Measurements from ENCODE around the gene ZC3H8.

Gene ZC3H8

DNA sequence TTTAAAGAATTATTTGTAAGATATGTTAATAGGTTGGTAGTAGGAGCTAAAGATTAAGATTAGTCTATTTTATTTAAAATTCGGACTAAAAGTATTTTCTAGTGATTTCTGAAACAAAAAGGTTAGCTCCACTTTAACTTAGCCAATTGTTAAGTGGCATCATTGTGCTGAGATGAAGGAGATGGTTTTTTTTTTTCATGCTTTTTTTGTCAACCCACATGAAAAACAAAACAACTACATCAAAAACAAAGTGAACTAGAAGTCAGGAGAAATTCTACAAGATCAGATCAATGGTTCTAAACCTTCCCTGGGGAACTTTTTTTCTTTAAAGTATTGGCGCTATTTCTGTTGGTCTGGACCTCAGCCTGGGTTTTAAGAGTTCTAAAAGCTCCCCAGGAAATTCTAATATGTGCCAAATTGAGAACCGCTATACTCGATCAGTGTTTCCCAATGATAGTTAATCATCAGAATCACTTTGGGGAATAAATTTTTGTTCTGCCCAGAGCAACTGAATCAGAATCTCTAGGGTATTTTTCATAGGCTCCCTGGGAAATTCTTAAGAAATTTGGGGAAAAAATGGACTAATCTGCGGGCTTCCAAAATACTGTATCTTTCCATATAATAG lies 22.9 kb upstream of the ZC3H8 start:
- no peaks in the 10 kb centered on the region for H3K36me3 ChIP-seq (ENCODE audit: control insufficient read depth, low read depth, low read length)
- H3K4me3 ChIP-seq (ENCODE audit: low read length), result no peak overlapping the region
- H3K4me1 ChIP-seq (ENCODE audit: control insufficient read depth, low read depth, low read length), result no peaks in the 10 kb centered on the region
- H3K9me3 ChIP-seq (ENCODE audit: control insufficient read depth, low read depth, low read length), result no peaks in the 10 kb centered on the region
- H3K27ac ChIP-seq (ENCODE audit: low read length), result no peak overlapping the region
- H3K9ac ChIP-seq (ENCODE audit: low read length), result no peak overlapping the region
- H3K27me3 ChIP-seq (ENCODE audit: control insufficient read depth, insufficient read depth, low read length), result no peaks in the 10 kb centered on the region

DNA sequence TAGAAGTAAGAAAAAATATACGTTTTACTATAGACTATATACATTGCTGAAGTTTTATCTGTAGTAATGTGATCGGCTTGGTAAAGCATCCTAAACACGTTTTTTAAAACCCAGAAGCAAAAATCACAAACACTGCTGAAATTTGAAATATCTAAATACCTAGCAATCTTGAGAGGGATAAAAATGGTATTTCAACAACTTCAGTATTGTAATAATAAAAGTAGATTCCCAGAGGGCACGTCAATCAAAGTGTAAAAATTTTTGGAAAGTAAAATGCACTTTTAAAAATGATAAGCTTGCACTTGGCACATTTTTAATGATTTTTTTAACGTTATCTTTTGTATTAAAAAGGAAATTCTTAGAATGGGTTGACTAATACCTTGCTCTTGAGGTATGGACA lies 22.1 kb upstream of the ZC3H8 start:
- H3K27ac ChIP-seq (ENCODE audit: low read length), result no peak overlapping the region
- H3K9ac ChIP-seq (ENCODE audit: low read length), result peak overlapping the region; percentile 100
- no peaks in the 10 kb centered on the region for H3K36me3 ChIP-seq (ENCODE audit: control insufficient read depth, low read depth, low read length)
- peak overlapping the region; percentile 72 for H3K4me3 ChIP-seq (ENCODE audit: low read length)
- no peaks in the 10 kb centered on the region for H3K9me3 ChIP-seq (ENCODE audit: control insufficient read depth, low read depth, low read length)
- no peaks in the 10 kb centered on the region for H3K27me3 ChIP-seq (ENCODE audit: control insufficient read depth, insufficient read depth, low read length)
- no peaks in the 10 kb centered on the region for H3K4me1 ChIP-seq (ENCODE audit: control insufficient read depth, low read depth, low read length)

DNA sequence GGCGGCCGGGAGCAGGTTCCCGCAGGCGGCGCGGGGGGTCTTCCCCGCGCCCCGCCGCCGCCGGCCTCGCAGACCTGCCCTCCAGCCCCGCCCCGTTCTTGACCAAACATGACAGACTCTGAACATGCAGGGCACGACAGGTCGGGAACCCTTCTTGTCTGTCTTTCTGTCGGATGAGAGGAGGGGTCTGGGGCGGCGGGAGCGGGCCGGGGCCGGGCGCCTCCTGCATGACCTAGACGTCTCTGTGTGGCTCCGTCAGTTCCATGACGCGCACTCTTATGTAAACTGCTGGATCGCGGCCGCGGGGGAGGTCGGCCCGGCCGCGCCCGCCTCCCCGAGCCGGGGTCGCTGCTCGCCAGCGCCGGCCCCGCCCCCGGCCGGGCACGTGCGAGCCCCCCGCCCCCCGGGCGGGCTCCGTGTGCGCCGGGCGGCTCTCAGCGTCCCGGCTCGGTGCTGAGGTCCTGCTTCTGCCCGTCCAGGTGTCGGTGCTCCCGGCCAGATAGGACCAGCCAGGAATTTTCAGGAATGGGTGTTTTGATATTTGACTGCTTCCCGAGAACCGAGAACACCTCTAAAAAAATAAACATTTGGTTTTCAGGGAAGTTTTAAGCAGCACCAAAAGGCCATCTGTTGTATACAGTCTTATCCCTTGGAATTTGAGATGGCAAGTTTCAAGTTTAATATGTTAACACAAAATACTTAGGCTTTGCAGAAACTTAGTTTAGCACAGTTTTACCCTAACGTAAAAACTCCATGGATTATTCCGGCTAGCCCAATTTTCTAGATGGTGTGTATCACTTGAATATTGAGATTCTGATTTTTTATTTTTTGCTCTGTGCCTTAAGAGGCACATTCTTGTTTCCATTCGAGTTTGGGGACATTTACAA lies 21.3 kb upstream of the ZC3H8 start:
- no peaks in the 10 kb centered on the region for H3K9me3 ChIP-seq (ENCODE audit: control insufficient read depth, low read depth, low read length)
- H3K27ac ChIP-seq (ENCODE audit: low read length), result peak overlapping the region; percentile 99
- no peaks in the 10 kb centered on the region for H3K27me3 ChIP-seq (ENCODE audit: control insufficient read depth, insufficient read depth, low read length)
- peak overlapping the region; percentile 100 for H3K9ac ChIP-seq (ENCODE audit: low read length)
- no peaks in the 10 kb centered on the region for H3K36me3 ChIP-seq (ENCODE audit: control insufficient read depth, low read depth, low read length)
- H3K4me3 ChIP-seq (ENCODE audit: low read length), result peak overlapping the region; percentile 96
- H3K4me1 ChIP-seq (ENCODE audit: control insufficient read depth, low read depth, low read length), result no peaks in the 10 kb centered on the region

DNA sequence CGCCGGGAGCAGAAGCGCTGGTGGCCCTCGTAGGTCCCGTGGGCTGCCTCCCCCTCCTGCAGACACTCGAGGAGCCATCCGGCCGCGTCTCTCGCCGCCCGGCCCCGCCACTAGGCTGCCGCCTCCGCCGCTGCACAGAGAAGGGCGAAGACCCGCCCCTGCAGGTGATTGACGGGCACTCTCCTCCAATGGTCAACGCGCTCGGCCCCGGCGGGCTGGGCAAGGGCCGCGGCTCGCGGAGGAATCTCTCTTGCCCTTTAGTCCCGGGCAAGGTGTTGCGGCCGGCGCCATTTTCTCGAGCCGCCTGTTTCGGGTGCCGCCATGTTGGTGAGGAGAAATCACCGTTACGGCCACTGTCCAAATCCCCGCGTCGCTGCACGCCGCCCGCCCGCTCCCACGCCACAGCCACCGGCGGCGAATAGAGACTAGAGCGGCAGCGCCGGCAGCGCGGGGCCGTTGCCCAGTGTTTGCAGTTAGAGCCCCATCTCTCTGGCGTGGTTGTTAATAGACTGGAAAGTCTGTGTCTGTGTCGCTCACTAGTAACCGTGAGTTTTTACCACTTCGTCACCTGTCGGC lies 20.6 kb upstream of the ZC3H8 start, which contains the start of gene ZC3H6:
Gene ZC3H6, plus strand, starts transcription at position 287 of the 576 bp plus-strand sequence. CDS start 398 bp downstream, outside the sequence.
- Histone ChIP-seq H3K36me3 (ENCODE audit: control insufficient read depth, low read depth, low read length) (no peaks in the 10 kb centered on the region), H3K4me1 (ENCODE audit: control insufficient read depth, low read depth, low read length) (no peaks in the 10 kb centered on the region), H3K4me3 (ENCODE audit: low read length) (peak within 1 kb of the TSS; percentile 96), H3K27ac (ENCODE audit: low read length) (peak within 1 kb of the TSS; percentile 99), H3K9me3 (ENCODE audit: control insufficient read depth, low read depth, low read length) (no peaks in the 10 kb centered on the region), H3K27me3 (ENCODE audit: control insufficient read depth, insufficient read depth, low read length) (no peaks in the 10 kb centered on the region), H3K9ac (ENCODE audit: low read length) (peak within 1 kb of the TSS; percentile 100)

DNA sequence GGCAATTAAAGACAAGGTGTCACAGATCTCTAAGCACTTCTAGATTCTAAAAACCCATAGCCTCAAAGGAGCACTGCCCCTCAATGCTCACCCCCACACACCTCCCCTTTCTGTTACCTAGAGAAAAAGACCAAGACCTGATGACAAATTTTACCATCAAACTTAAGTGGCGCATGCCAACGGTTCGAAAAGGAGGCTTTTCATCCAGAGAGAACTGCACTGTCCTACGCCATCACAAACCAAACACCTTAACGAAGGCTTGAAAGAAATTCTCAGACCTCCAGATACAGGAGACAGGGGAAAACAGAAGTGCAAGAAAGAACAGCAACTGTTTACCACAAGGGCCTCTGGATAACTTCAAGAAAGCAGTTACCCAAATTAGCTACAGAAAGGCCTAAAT lies 18.5 kb upstream of the ZC3H8 start:
- Histone ChIP-seq H3K4me1 (ENCODE audit: control insufficient read depth, low read depth, low read length) (no peaks in the 10 kb centered on the region), H3K27me3 (ENCODE audit: control insufficient read depth, insufficient read depth, low read length) (no peaks in the 10 kb centered on the region), H3K9me3 (ENCODE audit: control insufficient read depth, low read depth, low read length) (no peaks in the 10 kb centered on the region), H3K27ac (ENCODE audit: low read length) (no peak overlapping the region), H3K4me3 (ENCODE audit: low read length) (no peak overlapping the region), H3K36me3 (ENCODE audit: control insufficient read depth, low read depth, low read length) (no peaks in the 10 kb centered on the region), H3K9ac (ENCODE audit: low read length) (no peak overlapping the region)

DNA sequence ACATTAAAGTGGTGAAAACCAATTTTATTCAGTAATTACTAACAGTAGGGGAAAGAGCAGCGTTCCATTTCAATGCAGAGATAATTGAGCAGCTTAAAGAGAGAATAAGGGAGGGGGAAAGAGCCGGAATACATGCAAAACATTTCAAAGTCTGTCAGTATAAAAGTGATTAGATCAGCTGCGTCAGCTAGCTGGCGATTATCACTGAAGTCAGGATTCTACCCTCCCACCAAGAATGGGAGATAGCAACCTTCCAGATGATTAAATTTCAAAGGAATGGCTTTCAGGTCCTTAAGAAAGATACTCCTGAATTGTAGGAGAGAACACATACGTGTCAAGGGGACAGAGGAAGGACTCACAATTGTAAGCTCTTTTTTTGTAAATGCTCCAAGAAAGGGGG lies 17.8 kb upstream of the ZC3H8 start:
- H3K9me3 ChIP-seq (ENCODE audit: control insufficient read depth, low read depth, low read length), result no peaks in the 10 kb centered on the region
- H3K4me3 ChIP-seq (ENCODE audit: low read length), result no peak overlapping the region
- H3K27ac ChIP-seq (ENCODE audit: low read length), result no peak overlapping the region
- no peaks in the 10 kb centered on the region for H3K4me1 ChIP-seq (ENCODE audit: control insufficient read depth, low read depth, low read length)
- no peaks in the 10 kb centered on the region for H3K27me3 ChIP-seq (ENCODE audit: control insufficient read depth, insufficient read depth, low read length)
- H3K9ac ChIP-seq (ENCODE audit: low read length), result no peak overlapping the region
- no peaks in the 10 kb centered on the region for H3K36me3 ChIP-seq (ENCODE audit: control insufficient read depth, low read depth, low read length)

DNA sequence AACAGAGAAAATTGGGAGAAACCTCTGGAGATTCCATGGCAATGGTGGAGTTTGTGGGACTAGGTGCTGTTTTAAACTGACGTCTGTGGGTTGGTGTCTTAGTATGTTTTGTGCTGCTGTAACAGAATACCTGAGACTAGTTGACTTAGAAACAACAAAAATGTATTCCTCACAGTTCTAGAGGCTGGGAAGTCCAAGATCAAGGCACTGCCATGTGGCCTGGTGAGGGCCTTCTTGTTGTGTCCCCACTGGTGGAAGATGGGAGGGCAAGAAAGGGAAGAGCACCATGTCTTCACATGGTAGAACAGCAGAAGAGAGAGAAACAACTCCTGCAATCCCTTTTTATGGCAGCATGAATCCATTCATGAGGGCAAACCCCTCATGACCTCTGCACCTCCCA lies 13.7 kb upstream of the ZC3H8 start:
- H3K27ac ChIP-seq (ENCODE audit: low read length), result no peak overlapping the region
- H3K36me3 ChIP-seq (ENCODE audit: control insufficient read depth, low read depth, low read length), result no peaks in the 10 kb centered on the region
- no peak overlapping the region for H3K9ac ChIP-seq (ENCODE audit: low read length)
- no peaks in the 10 kb centered on the region for H3K27me3 ChIP-seq (ENCODE audit: control insufficient read depth, insufficient read depth, low read length)
- H3K9me3 ChIP-seq (ENCODE audit: control insufficient read depth, low read depth, low read length), result no peaks in the 10 kb centered on the region
- no peak overlapping the region for H3K4me3 ChIP-seq (ENCODE audit: low read length)
- H3K4me1 ChIP-seq (ENCODE audit: control insufficient read depth, low read depth, low read length), result no peaks in the 10 kb centered on the region

DNA sequence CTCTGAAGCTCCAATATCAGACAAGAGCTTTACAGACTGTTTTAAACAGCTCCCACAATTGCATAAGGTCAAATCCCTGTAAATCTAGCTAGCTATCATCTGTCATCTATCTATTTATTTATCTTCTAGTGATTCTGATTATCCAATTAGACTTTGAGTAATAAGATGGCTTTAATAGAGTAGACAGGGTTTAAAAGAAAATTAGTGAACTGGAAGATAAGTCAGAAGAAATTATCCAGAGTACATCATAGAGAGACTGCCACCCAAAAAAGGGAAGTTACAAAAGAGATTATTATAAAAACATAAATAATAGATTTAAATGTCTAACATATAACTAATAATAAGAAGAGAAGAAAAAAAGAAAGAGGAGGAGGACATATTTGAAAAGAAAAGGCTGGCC lies 8.0 kb upstream of the ZC3H8 start:
- H3K27me3 ChIP-seq (ENCODE audit: control insufficient read depth, insufficient read depth, low read length), result no peaks in the 10 kb centered on the region
- H3K9ac ChIP-seq (ENCODE audit: low read length), result no peak overlapping the region
- H3K4me3 ChIP-seq (ENCODE audit: low read length), result no peak overlapping the region
- no peaks in the 10 kb centered on the region for H3K36me3 ChIP-seq (ENCODE audit: control insufficient read depth, low read depth, low read length)
- peaks cover 4% of the 10 kb centered on the region for H3K4me1 ChIP-seq (ENCODE audit: control insufficient read depth, low read depth, low read length)
- peaks cover 7% of the 10 kb centered on the region for H3K9me3 ChIP-seq (ENCODE audit: control insufficient read depth, low read depth, low read length)
- H3K27ac ChIP-seq (ENCODE audit: low read length), result no peak overlapping the region

DNA sequence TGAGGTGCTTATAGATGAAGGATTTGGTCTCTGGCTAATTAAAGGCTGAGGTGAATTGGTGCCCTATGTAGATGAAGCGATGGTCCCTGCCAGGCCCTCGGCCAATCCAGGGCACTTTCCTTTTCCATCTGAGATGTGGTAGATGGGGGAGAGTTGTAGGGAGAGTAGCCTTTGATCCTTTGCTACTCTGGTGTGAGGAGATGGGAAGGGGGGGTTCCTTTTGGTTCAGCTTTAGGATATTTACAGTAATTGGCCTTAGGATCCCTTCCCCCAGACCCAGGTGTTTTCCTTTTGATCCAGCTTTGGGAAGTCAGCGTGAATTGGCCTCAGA lies 5.4 kb upstream of the ZC3H8 start:
- H3K9ac ChIP-seq (ENCODE audit: low read length), result no peak overlapping the region
- H3K27me3 ChIP-seq (ENCODE audit: control insufficient read depth, insufficient read depth, low read length), result no peaks in the 10 kb centered on the region
- H3K4me3 ChIP-seq (ENCODE audit: low read length), result no peak overlapping the region
- H3K9me3 ChIP-seq (ENCODE audit: control insufficient read depth, low read depth, low read length), result peaks cover 7% of the 10 kb centered on the region
- no peaks in the 10 kb centered on the region for H3K36me3 ChIP-seq (ENCODE audit: control insufficient read depth, low read depth, low read length)
- H3K4me1 ChIP-seq (ENCODE audit: control insufficient read depth, low read depth, low read length), result peaks cover 4% of the 10 kb centered on the region
- H3K27ac ChIP-seq (ENCODE audit: low read length), result no peak overlapping the region

DNA sequence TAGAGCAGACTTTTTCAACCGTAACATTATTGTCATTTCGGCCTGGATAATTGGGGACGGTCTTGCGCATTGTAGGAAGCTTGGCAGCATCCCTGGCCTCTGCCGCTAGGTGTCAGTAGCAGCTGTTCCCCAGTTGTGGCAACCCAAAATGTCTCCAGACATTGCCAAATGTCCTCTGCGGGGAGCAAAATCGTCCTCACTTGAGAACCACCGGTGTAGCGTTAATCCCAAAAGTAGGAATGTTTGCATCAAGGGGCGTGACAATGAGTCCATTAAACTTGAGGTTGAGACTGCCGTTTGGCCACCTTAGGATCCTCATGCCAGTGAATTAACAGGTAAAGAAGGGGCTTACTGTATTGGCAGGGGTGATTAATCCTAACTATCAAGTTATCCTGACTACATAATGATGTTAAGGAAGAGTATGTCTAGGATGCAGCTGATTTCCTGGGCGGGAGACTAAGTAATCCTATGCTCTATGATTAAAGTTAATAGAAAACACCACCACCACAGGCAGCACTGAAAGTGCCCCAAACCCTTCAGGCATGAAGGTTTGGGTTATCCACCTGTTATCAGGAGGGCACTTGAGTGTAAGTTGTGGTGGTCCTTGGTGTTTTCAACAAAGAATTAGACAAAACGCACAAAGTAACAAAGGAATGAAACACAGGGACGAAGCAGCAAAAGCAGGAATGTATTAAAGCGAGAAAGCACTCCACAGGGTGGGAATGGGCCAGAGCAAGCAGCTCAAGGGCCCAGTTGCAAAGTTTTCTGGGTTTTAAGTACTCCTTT lies 4.9 kb upstream of the ZC3H8 start:
- no peak overlapping the region for H3K9ac ChIP-seq (ENCODE audit: low read length)
- H3K9me3 ChIP-seq (ENCODE audit: control insufficient read depth, low read depth, low read length), result peaks cover 7% of the 10 kb centered on the region
- no peaks in the 10 kb centered on the region for H3K36me3 ChIP-seq (ENCODE audit: control insufficient read depth, low read depth, low read length)
- H3K4me3 ChIP-seq (ENCODE audit: low read length), result no peak overlapping the region
- no peak overlapping the region for H3K27ac ChIP-seq (ENCODE audit: low read length)
- peaks cover 4% of the 10 kb centered on the region for H3K4me1 ChIP-seq (ENCODE audit: control insufficient read depth, low read depth, low read length)
- no peaks in the 10 kb centered on the region for H3K27me3 ChIP-seq (ENCODE audit: control insufficient read depth, insufficient read depth, low read length)

DNA sequence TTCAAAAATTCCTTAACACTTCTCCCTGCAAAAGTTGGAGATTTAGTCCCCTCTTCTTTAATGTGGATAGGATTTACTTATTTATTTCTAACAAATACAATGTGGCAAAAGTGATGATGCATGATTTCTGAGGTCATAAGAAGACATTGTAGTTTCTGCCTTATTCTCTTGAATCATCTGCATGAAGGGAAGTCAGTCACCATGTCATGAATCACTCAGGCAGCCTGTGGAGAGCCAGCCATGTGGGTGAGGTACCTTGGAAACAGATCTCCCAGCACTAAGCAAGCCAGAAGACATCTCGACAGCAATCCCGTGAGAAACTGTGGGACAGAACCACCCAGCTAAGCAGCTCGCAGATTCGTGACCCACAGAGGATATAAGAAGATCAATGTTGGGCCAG lies 2.7 kb upstream of the ZC3H8 start:
- Histone ChIP-seq H3K27me3 (ENCODE audit: control insufficient read depth, insufficient read depth, low read length) (no peaks in the 10 kb centered on the region), H3K27ac (ENCODE audit: low read length) (no peak overlapping the region), H3K9ac (ENCODE audit: low read length) (no peak overlapping the region), H3K4me3 (ENCODE audit: low read length) (no peak overlapping the region), H3K4me1 (ENCODE audit: control insufficient read depth, low read depth, low read length) (peaks cover 9% of the 10 kb centered on the region), H3K36me3 (ENCODE audit: control insufficient read depth, low read depth, low read length) (no peaks in the 10 kb centered on the region), H3K9me3 (ENCODE audit: control insufficient read depth, low read depth, low read length) (peaks cover 4% of the 10 kb centered on the region)

Data from iPS-18a (cell line).